Dendritic cell treated with granulocyte-macrophage colony-stimulating factor and Interleukin-4, amounts not matched to agents 40 ng/mL and 50 ng/mL, for 4 days (primary cell): ENCODE data around the gene HOXB7.

Experiments used
- H3K27ac Mint-ChIP-seq: one replicate; pipeline ENCODE4 v1.8.0; 2022; ENCODE audit warnings: mild to moderate bottlenecking, mixed read lengths
- H3K27me3 Mint-ChIP-seq: one replicate; pipeline ENCODE4 v1.8.0; 2022; ENCODE audit warnings: mild to moderate bottlenecking, mixed read lengths
- H3K36me3 Mint-ChIP-seq: one replicate; pipeline ENCODE4 v1.8.0; 2022; ENCODE audit warnings: low read depth, mixed read lengths
- H3K4me1 Mint-ChIP-seq: one replicate; pipeline ENCODE4 v1.8.0; 2022; ENCODE audit warnings: low read depth, mixed read lengths
- H3K4me3 Mint-ChIP-seq: one replicate; pipeline ENCODE4 v1.8.0; 2022; ENCODE audit warnings: mild to moderate bottlenecking, moderate library complexity, mixed read lengths
- H3K9me3 Mint-ChIP-seq: one replicate; pipeline ENCODE4 v1.8.0; 2022; ENCODE audit warnings: mixed read lengths
- intact Hi-C: fragments of 100-400 bp; cut with micrococcal nuclease; formaldehyde crosslinking; loops from one replicate; pipeline ENCODE4 v1.15.0; 2022

The HOXB7 gene

GRCh38 chr17:48621410-48622392, 10.9 kb upstream of the HOXB7 start:
- Mint-ChIP-seq H3K36me3 (no peaks in the 10 kb centered on the region), H3K27ac (no peak overlapping the region), H3K27me3 (peaks cover 99% of the 10 kb centered on the region), H3K9me3 (no peaks in the 10 kb centered on the region), H3K4me1 (peaks cover 7% of the 10 kb centered on the region), H3K4me3 (no peak overlapping the region)
- intact Hi-C loops = no loop called here

GRCh38 chr17:48620461-48621139, 9.8 kb upstream of the HOXB7 start:
- no peak overlapping the region for H3K4me3 Mint-ChIP-seq
- peaks cover 4% of the 10 kb centered on the region for H3K4me1 Mint-ChIP-seq
- H3K9me3 Mint-ChIP-seq = no peaks in the 10 kb centered on the region
- H3K27ac Mint-ChIP-seq = no peak overlapping the region
- intact Hi-C loops = no loop called here
- peaks cover 100% of the 10 kb centered on the region for H3K27me3 Mint-ChIP-seq
- no peaks in the 10 kb centered on the region for H3K36me3 Mint-ChIP-seq

- Mint-ChIP-seq H3K27me3 (peaks cover 100% of the 10 kb centered on the region), H3K4me3 (no peak overlapping the region), H3K4me1 (peaks cover 3% of the 10 kb centered on the region), H3K9me3 (no peaks in the 10 kb centered on the region), H3K27ac (no peak overlapping the region), H3K36me3 (no peaks in the 10 kb centered on the region)
- intact Hi-C loops = loop anchor here (2.0 to 10.0 kb wide), 2 partner anchors 313 to 595 kb away; no protein-coding TSS in a partner anchor
Measured at GRCh38 chr17:48619826-48620449, 9.1 kb upstream of the HOXB7 start.

GRCh38 chr17:48618256-48618896, 7.6 kb upstream of the HOXB7 start:
- Mint-ChIP-seq H3K27ac (no peak overlapping the region), H3K27me3 (peaks cover 99% of the 10 kb centered on the region), H3K36me3 (no peaks in the 10 kb centered on the region), H3K4me1 (peaks cover 16% of the 10 kb centered on the region), H3K9me3 (no peaks in the 10 kb centered on the region), H3K4me3 (no peak overlapping the region)
- intact Hi-C loops = loop anchor here (1.0 to 10.0 kb wide), 3 partner anchors 282 to 594 kb away; no protein-coding TSS in a partner anchor

- peaks cover 97% of the 10 kb centered on the region for H3K27me3 Mint-ChIP-seq
- H3K4me3 Mint-ChIP-seq = no peak overlapping the region
- intact Hi-C loops = loop anchor here (1.0 to 10.0 kb wide), 3 partner anchors 281 to 593 kb away; no protein-coding TSS in a partner anchor
- no peaks in the 10 kb centered on the region for H3K36me3 Mint-ChIP-seq
- H3K27ac Mint-ChIP-seq = no peak overlapping the region
- no peaks in the 10 kb centered on the region for H3K9me3 Mint-ChIP-seq
- peaks cover 23% of the 10 kb centered on the region for H3K4me1 Mint-ChIP-seq
Measured at GRCh38 chr17:48617471-48618255, 6.8 kb upstream of the HOXB7 start.

GRCh38 chr17:48616717-48617470, 6.1 kb upstream of the HOXB7 start:
- no peak overlapping the region for H3K27ac Mint-ChIP-seq
- H3K27me3 Mint-ChIP-seq = peaks cover 97% of the 10 kb centered on the region
- H3K4me3 Mint-ChIP-seq = no peak overlapping the region

GRCh38 chr17:48615963-48616716, 5.3 kb upstream of the HOXB7 start:
- no peak overlapping the region for H3K27ac Mint-ChIP-seq
- no peak overlapping the region for H3K4me3 Mint-ChIP-seq
- no peaks in the 10 kb centered on the region for H3K36me3 Mint-ChIP-seq
- no peaks in the 10 kb centered on the region for H3K9me3 Mint-ChIP-seq
- peaks cover 38% of the 10 kb centered on the region for H3K4me1 Mint-ChIP-seq
- H3K27me3 Mint-ChIP-seq = peaks cover 97% of the 10 kb centered on the region
- intact Hi-C loops = loop anchor here (10.0 kb wide), 1 partner anchor 591 kb away; no protein-coding TSS in a partner anchor

More at GRCh38 chr17:48616717-48617470, 6.1 kb upstream of the HOXB7 start:
- Mint-ChIP-seq H3K4me1 (peaks cover 31% of the 10 kb centered on the region), H3K36me3 (no peaks in the 10 kb centered on the region), H3K9me3 (no peaks in the 10 kb centered on the region)
- intact Hi-C loops = loop anchor here (10.0 kb wide), 1 partner anchor 592 kb away; no protein-coding TSS in a partner anchor

- intact Hi-C loops = loop anchor here (10.0 kb wide), 1 partner anchor 591 kb away; no protein-coding TSS in a partner anchor
- H3K4me3 Mint-ChIP-seq = no peak within 1 kb of the TSS
- H3K36me3 Mint-ChIP-seq = no peaks in the 10 kb centered on the region
- H3K27ac Mint-ChIP-seq = no peak within 1 kb of the TSS
- no peaks in the 10 kb centered on the region for H3K9me3 Mint-ChIP-seq
- H3K27me3 Mint-ChIP-seq = peaks cover 97% of the 10 kb centered on the region
- peaks cover 42% of the 10 kb centered on the region for H3K4me1 Mint-ChIP-seq
Measured at GRCh38 chr17:48615047-48615962, 4.5 kb upstream of the HOXB7 start, which contains the start of gene HOXB8. TSS of gene HOXB8 (minus strand) at chr17:48615292. CDS start at chr17:48614704, 588 bp downstream.

- no peak overlapping the region for H3K4me3 Mint-ChIP-seq
- no peaks in the 10 kb centered on the region for H3K9me3 Mint-ChIP-seq
- H3K27ac Mint-ChIP-seq = no peak overlapping the region
- H3K36me3 Mint-ChIP-seq = no peaks in the 10 kb centered on the region
- H3K4me1 Mint-ChIP-seq = peaks cover 42% of the 10 kb centered on the region
- intact Hi-C loops = loop anchor here (10.0 kb wide), 1 partner anchor 589 kb away; no protein-coding TSS in a partner anchor
- H3K27me3 Mint-ChIP-seq = peaks cover 97% of the 10 kb centered on the region
Measured at GRCh38 chr17:48613862-48614694, 3.3 kb upstream of the HOXB7 start.
